ENCODE measurements around the gene PIGU.

GRCh38 chr20:34542439-34542838 is 134.5 kb downstream of the PIGU start:
- TF ChIP-seq EZH2 (IDR thresholded peaks at IDR 0.05; ENCODE audit: insufficient read depth, poor library complexity, severe bottlenecking) = no peak
- no peak for TF ChIP-seq EZH2phosphoT487 (IDR thresholded peaks at IDR 0.05; ENCODE audit: insufficient read depth, low read depth)
